H9 (cell line): Measurements from ENCODE around the gene TNFRSF11A. TPM values are rescaled to one million over a fixed set of nuclear protein-coding genes. Genes with fewer than 3 reads are reported as not detected.

Source experiments
- DNase-seq: peaks from one replicate; pipeline ENCODE4 v3.0.0-alpha.2; 2017
- H2AFZ ChIP-seq: one replicate; pipeline ENCODE4 v1.6.1; 2013; ENCODE audit warnings: mild to moderate bottlenecking, low read length, control low read depth, moderate library complexity
- H2AK5ac ChIP-seq: 2 replicates; pipeline ENCODE4 v1.6.1; 2013; ENCODE audit warnings: low read length, control low read depth, mixed read lengths; ENCODE audit not compliant: insufficient read length
- H2BK120ac ChIP-seq: one replicate; pipeline ENCODE4 v1.6.1; 2013; ENCODE audit warnings: low read depth, mild to moderate bottlenecking, low read length, control low read depth, inconsistent platforms; ENCODE audit not compliant: poor library complexity, severe bottlenecking
- H2BK12ac ChIP-seq: 2 replicates; pipeline ENCODE4 v1.6.1; 2013; ENCODE audit warnings: low read length, control low read depth, mixed read lengths, low read depth; ENCODE audit not compliant: insufficient read length
- H2BK15ac ChIP-seq: 2 replicates; pipeline ENCODE4 v1.6.1; 2013; ENCODE audit warnings: low read depth, low read length, control low read depth
- H2BK20ac ChIP-seq: one replicate; pipeline ENCODE4 v1.6.1; 2013; ENCODE audit warnings: low read depth, mild to moderate bottlenecking, low read length, control low read depth, inconsistent platforms; ENCODE audit not compliant: poor library complexity, severe bottlenecking
- H2BK5ac ChIP-seq: 2 replicates; pipeline ENCODE4 v1.6.1; 2013; ENCODE audit warnings: low read length, control low read depth, mixed read lengths; ENCODE audit not compliant: insufficient read length
- H3K14ac ChIP-seq: 2 replicates; pipeline ENCODE4 v1.6.1; 2013; ENCODE audit warnings: low read length, control low read depth; ENCODE audit not compliant: insufficient read depth
- H3K18ac ChIP-seq: 2 replicates; pipeline ENCODE4 v1.6.1; 2013; ENCODE audit warnings: low read depth, mild to moderate bottlenecking, mixed read lengths, low read length, control low read depth; ENCODE audit not compliant: insufficient read length
- H3K23ac ChIP-seq: 2 replicates; pipeline ENCODE4 v1.6.1; 2013; ENCODE audit warnings: low read length, control low read depth, mixed read lengths, low read depth; ENCODE audit not compliant: insufficient read length
- H3K23me2 ChIP-seq: 2 replicates; pipeline ENCODE4 v1.6.1; 2013; ENCODE audit warnings: low read depth, mild to moderate bottlenecking, mixed read lengths, low read length, control low read depth; ENCODE audit not compliant: insufficient read length, poor library complexity, severe bottlenecking
- H3K27ac ChIP-seq: 2 replicates; pipeline ENCODE4 v1.5.1; 2013; ENCODE audit warnings: low read length, control low read depth, mixed read lengths, low read depth; ENCODE audit not compliant: insufficient read length
- H3K27me3 ChIP-seq: 2 replicates; pipeline ENCODE4 v1.6.1; 2013; ENCODE audit warnings: low read length, control low read depth, inconsistent platforms; ENCODE audit not compliant: insufficient read depth
- H3K4ac ChIP-seq: 2 replicates; pipeline ENCODE4 v1.6.1; 2013; ENCODE audit warnings: low read depth, mild to moderate bottlenecking, control low read depth, inconsistent platforms, low read length, moderate library complexity
- H3K4me1 ChIP-seq: 2 replicates; pipeline ENCODE4 v1.6.1; 2013; ENCODE audit warnings: low read length, control low read depth, inconsistent platforms; ENCODE audit not compliant: insufficient read depth
- H3K4me2 ChIP-seq: 2 replicates; pipeline ENCODE4 v1.6.1; 2013; ENCODE audit warnings: low read length, control low read depth, mixed read lengths; ENCODE audit not compliant: insufficient read length, insufficient read depth
- H3K56ac ChIP-seq: 2 replicates; pipeline ENCODE4 v1.6.1; 2013; ENCODE audit warnings: low read depth, mild to moderate bottlenecking, mixed read lengths, low read length, control low read depth; ENCODE audit not compliant: insufficient read length
- H3K79me1 ChIP-seq: 2 replicates; pipeline ENCODE4 v1.6.1; 2013; ENCODE audit warnings: low read depth, mild to moderate bottlenecking, moderate library complexity, low read length, control low read depth, inconsistent platforms; ENCODE audit not compliant: insufficient read depth, poor library complexity, severe bottlenecking
- H3K79me2 ChIP-seq: 2 replicates; pipeline ENCODE4 v1.6.1; 2013; ENCODE audit warnings: low read length, control low read depth, inconsistent platforms; ENCODE audit not compliant: insufficient read depth
- H3K9ac ChIP-seq: 2 replicates; pipeline ENCODE4 v1.6.1; 2013; ENCODE audit warnings: low read length, control low read depth, mixed read lengths; ENCODE audit not compliant: insufficient read length; ENCODE audit errors: extremely low read depth
- H3K9me3 ChIP-seq: one replicate; pipeline ENCODE4 v1.6.1; 2013; ENCODE audit warnings: low read depth, low read length, inconsistent platforms; ENCODE audit not compliant: control insufficient read depth
- H3T11ph ChIP-seq: one replicate; pipeline ENCODE4 v1.6.1; 2013; ENCODE audit warnings: mild to moderate bottlenecking, low read length, control low read depth, inconsistent platforms
- H4K20me1 ChIP-seq: one replicate; pipeline ENCODE4 v1.6.1; 2013; ENCODE audit not compliant: control insufficient read depth, insufficient read length, insufficient read depth
- H4K5ac ChIP-seq: 2 replicates; pipeline ENCODE4 v1.6.1; 2013; ENCODE audit warnings: low read depth, mild to moderate bottlenecking, mixed read lengths, low read length, control low read depth; ENCODE audit not compliant: insufficient read length
- H4K8ac ChIP-seq: replicated peaks from 2 replicates; pipeline ENCODE4 v1.6.1; 2013; ENCODE audit warnings: low read length, control low read depth, mixed read lengths, low read depth; ENCODE audit not compliant: insufficient read length
- H4K91ac ChIP-seq: 2 replicates; pipeline ENCODE4 v1.6.1; 2013; ENCODE audit warnings: low read depth, mild to moderate bottlenecking, moderate library complexity, mixed read lengths, low read length, control low read depth; ENCODE audit not compliant: insufficient read length
- H3K27ac Mint-ChIP-seq, 3 experiments: 2 replicates in 2 of 3; 3 replicates in 1 of 3; pipeline ENCODE4 v1.8.0; 2020 to 2021; ENCODE audit warnings: mixed read lengths in 3 of 3, mild to moderate bottlenecking in 1 of 3, moderate library complexity in 1 of 3
- H3K27me3 Mint-ChIP-seq: 2 replicates; pipeline ENCODE4 v1.8.0; 2021; ENCODE audit warnings: low read depth, mild to moderate bottlenecking, moderate library complexity, mixed read lengths
- H3K36me3 Mint-ChIP-seq, 3 experiments: 2 replicates in 2 of 3; 3 replicates in 1 of 3; pipeline ENCODE4 v1.8.0; 2020 to 2021; ENCODE audit warnings: low read depth in 3 of 3, mixed read lengths in 3 of 3; ENCODE audit not compliant: insufficient read depth in 1 of 3
- H3K4me1 Mint-ChIP-seq, 2 experiments: 2 replicates each; pipeline ENCODE4 v1.8.0; 2020; ENCODE audit warnings: mixed read lengths in 2 of 2
- H3K4me3 Mint-ChIP-seq, 2 experiments: 2 replicates in 1 of 2; 3 replicates in 1 of 2; pipeline ENCODE4 v1.8.0; 2020 to 2021; ENCODE audit warnings: mild to moderate bottlenecking in 2 of 2, mixed read lengths in 2 of 2, moderate library complexity in 1 of 2
- H3K9me3 Mint-ChIP-seq, 2 experiments: 2 replicates in 1 of 2; 3 replicates in 1 of 2; pipeline ENCODE4 v1.8.0; 2020; ENCODE audit warnings: mild to moderate bottlenecking in 2 of 2, mixed read lengths in 2 of 2, moderate library complexity in 1 of 2
- CTCF ChIP-seq: fragments of 200-600 bp; sonication (generic); conservative IDR thresholded peaks from 3 replicates; pipeline ENCODE4 v1.8.0; 2021; ENCODE audit warnings: antibody characterized with exemption, mild to moderate bottlenecking
- WGBS: extraction: QIAGEN DNeasy Blood & Tissue Kit; methylation state at CpG from one replicate; pipeline ENCODE4 v1.1.7; 2013; ENCODE audit warnings: missing lambda C conversion rate, low lambda C conversion rate, mixed read lengths; ENCODE audit not compliant: insufficient read length; ENCODE audit errors: extremely low coverage; 5-methylcytosine and 5-hydroxymethylcytosine counted together
- total RNA-seq: library from RNA; stranded (reverse); gene quantifications from 2 replicates; pipeline ENCODE4 v1.2.1, GENCODE V29; 2021

TNFRSF11A gene
- total RNA-seq, 1 experiment from 2014 or later: 7.8 TPM

- no CpG with 5 or more reads among the region's 7 CpGs for WGBS
- Mint-ChIP-seq H3K4me1 (peaks cover 48 to 72% of the 10 kb centered on the region in 2 experiments), H3K9me3 (peaks cover 0 to 3% of the 10 kb centered on the region in 2 experiments; a peak in 1 of 5 replicates), H3K27me3 (peaks cover 60% of the 10 kb centered on the region), H3K36me3 (no peaks in the 10 kb centered on the region; a peak in 1 of 7 replicates), H3K4me3 (no peak overlapping the region), H3K27ac (no peak overlapping the region)
- Histone ChIP-seq H3T11ph (no peak overlapping the region), H3K9ac (no peak overlapping the region), H3K27ac (no peak overlapping the region), H3K56ac (no peak overlapping the region), H2AFZ (no peak overlapping the region), H3K14ac (no peak overlapping the region), H2BK5ac (no peak overlapping the region), H3K4me1 (peaks cover 12% of the 10 kb centered on the region; the same call in 1 of the 2 replicates), H3K9me3 (no peaks in the 10 kb centered on the region), H3K79me2 (no peaks in the 10 kb centered on the region), H4K91ac (no peak overlapping the region), H3K27me3 (peaks cover 10% of the 10 kb centered on the region; the same call in 1 of the 2 replicates), H4K20me1 (no peaks in the 10 kb centered on the region), H4K8ac (no peak overlapping the region), H2BK120ac (no peak overlapping the region), H3K79me1 (no peaks in the 10 kb centered on the region), H2BK15ac (no peak overlapping the region), H3K4ac (no peak overlapping the region), H4K5ac (no peak overlapping the region), H3K23me2 (peaks cover 20% of the 10 kb centered on the region), H3K4me2 (no peak overlapping the region), H3K18ac (no peak overlapping the region), H2BK12ac (no peak overlapping the region), H2AK5ac (no peak overlapping the region), H3K23ac (no peak overlapping the region), H2BK20ac (no peak overlapping the region)
- DNase-seq: no peak
- no peak for TF ChIP-seq CTCF
Observed at GRCh38 chr18:62327977-62328376, 2.9 kb downstream of the TNFRSF11A start.
